Measurements from ENCODE around the gene WDR46. TPM values are rescaled to one million over a fixed set of nuclear protein-coding genes. Genes with fewer than 3 reads are reported as not detected.

Gene WDR46
- total RNA-seq, 1 experiment from 2014 or later = 90.6 TPM

GRCh38 chr6:33320315-33321181, 31.5 kb upstream of the WDR46 start (continued):
- TF ChIP-seq REST (IDR thresholded peaks at IDR 0.05; ENCODE audit: low read depth) = no peak

- Histone ChIP-seq H3K27me3 (ENCODE audit: insufficient read depth, low read length) (no peaks in the 10 kb centered on the region), H3K4me2 (ENCODE audit: low read length) (0 out of 2 replicates have a peak overlapping the region, but pooled peaks have one; percentile 100), H3K79me2 (ENCODE audit: insufficient read depth, low read length) (peaks cover 41% of the 10 kb centered on the region), H3K4me3 (replicated peaks in 1 of 2; ENCODE audit: low read depth in 1 of 2, low read length in 2 of 2) (no peak overlapping the region), H3K27ac (ENCODE audit: low read depth, low read length) (0 out of 2 replicates have a peak overlapping the region, but pooled peaks have one; percentile 11), H4K20me1 (ENCODE audit: insufficient read depth) (no peaks in the 10 kb centered on the region), H2AFZ (ENCODE audit: low read depth, low read length, poor library complexity, severe bottlenecking) (no peak overlapping the region), H3K9me3 (ENCODE audit: control insufficient read depth in 1 of 2, insufficient read depth in 1 of 2, low read depth in 1 of 2, low read length in 2 of 2) (no peaks in the 10 kb centered on the region), H3K9ac (ENCODE audit: low read length) (no peak overlapping the region), H3K9me2 (ENCODE audit: insufficient read depth) (no peaks in the 10 kb centered on the region), H3K36me3 (ENCODE audit: control insufficient read depth in 1 of 2, insufficient read depth in 2 of 2, low read length in 2 of 2) (peaks cover 22 to 29% of the 10 kb centered on the region in 2 experiments; a peak in 3 of 4 replicates), H3K4me1 (ENCODE audit: control insufficient read depth in 1 of 2, insufficient read depth in 2 of 2, low read length in 2 of 2) (peaks cover 36 to 68% of the 10 kb centered on the region in 2 experiments)
- ChIA-PET RAD21 (ENCODE audit: low non-redundant PET in 1 of 2, low total read pairs in 2 of 2, uncharacterized antibody in 2 of 2, unreplicated experiment in 2 of 2) (no interaction called here), POLR2A (no interaction called here), CTCF (no interaction called here)
- TF ChIP-seq JUND (IDR thresholded peaks at IDR 0.05) (no peak), RAD21 (IDR thresholded peaks at IDR 0.05; ENCODE audit: low read depth) (no peak), CEBPB (IDR thresholded peaks at IDR 0.05; ENCODE audit: low read depth) (no peak), SRF (IDR thresholded peaks at IDR 0.05; ENCODE audit: low read depth) (no peak), MAX (IDR thresholded peaks at IDR 0.05) (no peak), EGR1 (IDR thresholded peaks at IDR 0.05; ENCODE audit: low read depth) (no peak), EZH2 (IDR thresholded peaks at IDR 0.05) (no peak), SP1 (IDR thresholded peaks at IDR 0.05; ENCODE audit: low read depth) (no peak), ELF1 (IDR thresholded peaks at IDR 0.05; ENCODE audit: borderline replicate concordance, low read depth) (no peak), ZBTB33 (IDR thresholded peaks at IDR 0.05; ENCODE audit: extremely low read depth, insufficient replicate concordance, low read length) (no peak), POLR2A (IDR thresholded peaks at IDR 0.05; ENCODE audit: borderline replicate concordance, extremely low read depth, insufficient read depth, insufficient read length) (no peak), ZFX (IDR thresholded peaks at IDR 0.05) (no peak), POLR2AphosphoS5 (IDR thresholded peaks at IDR 0.05; ENCODE audit: low read depth, low read length) (no peak), FOSL1 (IDR thresholded peaks at IDR 0.05; ENCODE audit: low read depth) (no peak)
- no TSS peak for BruUV-seq (replicated peaks)
- DNase-seq (ENCODE audit: low read depth, low spot score) = no peak
- ATAC-seq = no peak
- intact Hi-C loops (cut with micrococcal nuclease) = no loop called here
These were observed 30.9 kb upstream of the WDR46 start for GRCh38 chr6:33319939-33320314.

Data from HCT116 (cell line).